Measurements from ENCODE around the gene SEPTIN5. TPM values are rescaled to one million over a fixed set of nuclear protein-coding genes. Genes with fewer than 3 reads are reported as not detected.

The SEPTIN5 gene
- total and polyA plus RNA-seq, 9 of the 15 experiments (the other 6 are each of a cell fraction or from before 2014, with no cell fraction given), result 0.03 to 195 (median 119) TPM

DNA sequence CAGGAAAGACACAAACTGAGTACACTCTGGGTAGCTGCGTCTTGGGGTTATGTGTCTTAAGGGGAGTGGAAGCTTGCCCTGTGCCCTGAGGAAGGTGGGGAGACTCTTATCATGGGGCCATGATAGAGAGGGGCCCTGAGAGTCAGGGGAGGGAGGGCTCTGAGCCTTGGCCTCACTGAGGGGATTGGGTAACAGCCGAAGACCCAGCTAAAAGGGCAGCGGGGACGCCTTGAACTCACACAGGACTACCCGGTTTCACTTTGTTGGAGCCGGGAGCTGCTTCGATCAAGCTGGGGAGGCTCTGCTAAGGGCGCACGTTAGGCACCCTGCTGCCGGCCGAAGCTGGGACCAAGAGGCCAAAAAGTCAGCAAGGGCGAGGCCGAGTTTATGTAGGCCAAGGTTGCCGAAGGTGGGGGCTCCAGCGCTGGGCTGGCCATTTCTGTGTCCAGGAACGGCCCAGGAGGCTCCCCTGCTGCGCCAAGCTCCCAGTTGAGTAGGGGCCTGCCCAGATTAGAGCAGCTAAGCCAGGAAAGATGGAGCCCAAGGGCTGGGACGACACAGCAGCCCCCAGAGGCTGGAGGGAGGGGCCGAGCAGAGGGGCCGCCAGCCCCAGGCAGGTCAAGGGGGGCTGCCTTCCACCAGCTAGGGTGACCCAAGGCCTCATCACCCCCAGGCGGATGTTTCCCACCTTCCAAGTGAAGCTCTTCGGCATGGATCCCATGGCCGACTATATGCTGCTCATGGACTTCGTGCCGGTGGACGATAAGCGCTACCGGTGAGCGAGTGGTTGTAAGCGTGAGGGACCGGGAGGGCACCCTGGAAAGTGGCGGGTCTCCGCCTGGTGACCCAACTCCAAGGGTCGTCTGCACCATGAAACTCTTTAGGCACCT lies 48.5 kb downstream of the SEPTIN5 start (continued):
- TF ChIP-seq CHD2 (IDR thresholded peaks at IDR 0.05; ENCODE audit: low read depth, low read length) (no peak), CBFB (CRISPR knock-in tag; IDR thresholded peaks at IDR 0.05) (no peak), NR2C1 (IDR thresholded peaks at IDR 0.05) (no peak), NR2C1 (tag; IDR thresholded peaks at IDR 0.05) (no peak), NFRKB (IDR thresholded peaks at IDR 0.05; ENCODE audit: low read depth) (no peak), RBM14 (IDR thresholded peaks at IDR 0.05; ENCODE audit: borderline replicate concordance, insufficient read depth, low read depth, low read length) (0 out of 2 replicates have a peak, but pooled peaks have one; percentile 77), ZNF175 (CRISPR knock-in tag; IDR thresholded peaks at IDR 0.05; ENCODE audit: low read depth) (no peak), PHF20 (IDR thresholded peaks at IDR 0.05; ENCODE audit: partially characterized antibody) (no peak), ZNF507 (tag; conservative IDR thresholded peaks at IDR 0.05) (no peak), SAP30 (IDR thresholded peaks at IDR 0.05; ENCODE audit: borderline replicate concordance, insufficient read depth, low read depth, low read length, poor library complexity, severe bottlenecking) (peak; percentile 12), KLF1 (tag; IDR thresholded peaks at IDR 0.05) (no peak), NCOA1 (IDR thresholded peaks at IDR 0.05; ENCODE audit: low read depth) (no peak), FIP1L1 (IDR thresholded peaks at IDR 0.05; ENCODE audit: low read depth, low read length, poor library complexity, severe bottlenecking) (peak; percentile 52), FOXK2 (conservative IDR thresholded peaks at IDR 0.05 in 1 of 2, IDR thresholded peaks at IDR 0.05 in 1 of 2; ENCODE audit: low read depth in 2 of 2) (no peak), YBX1 (IDR thresholded peaks at IDR 0.05) (no peak), UBTF (IDR thresholded peaks at IDR 0.05; ENCODE audit: borderline replicate concordance in 1 of 2, low read depth in 2 of 2, low read length in 2 of 2) (no peak), FUS (optimal IDR thresholded peaks at IDR 0.05; ENCODE audit: low read depth, low read length) (no peak), ARID2 (IDR thresholded peaks at IDR 0.05) (0 out of 2 replicates have a peak, but pooled peaks have one; percentile 10), MBD2 (IDR thresholded peaks at IDR 0.05; ENCODE audit: borderline replicate concordance, low read depth) (0 out of 2 replicates have a peak, but pooled peaks have one; percentile 20), SREBF2 (CRISPR knock-in tag; IDR thresholded peaks at IDR 0.05) (no peak), GABPA (tag; conservative IDR thresholded peaks at IDR 0.05; ENCODE audit: low read depth) (no peak), NCOA4 (IDR thresholded peaks at IDR 0.05; ENCODE audit: partially characterized antibody) (no peak), MYC (IDR thresholded peaks at IDR 0.05; ENCODE audit: low read depth, low read length) (no peak), MYC (CRISPR knock-in tag; IDR thresholded peaks at IDR 0.05; ENCODE audit: borderline replicate concordance, low read depth) (no peak)
- TF ChIP-seq, protein P1, sequence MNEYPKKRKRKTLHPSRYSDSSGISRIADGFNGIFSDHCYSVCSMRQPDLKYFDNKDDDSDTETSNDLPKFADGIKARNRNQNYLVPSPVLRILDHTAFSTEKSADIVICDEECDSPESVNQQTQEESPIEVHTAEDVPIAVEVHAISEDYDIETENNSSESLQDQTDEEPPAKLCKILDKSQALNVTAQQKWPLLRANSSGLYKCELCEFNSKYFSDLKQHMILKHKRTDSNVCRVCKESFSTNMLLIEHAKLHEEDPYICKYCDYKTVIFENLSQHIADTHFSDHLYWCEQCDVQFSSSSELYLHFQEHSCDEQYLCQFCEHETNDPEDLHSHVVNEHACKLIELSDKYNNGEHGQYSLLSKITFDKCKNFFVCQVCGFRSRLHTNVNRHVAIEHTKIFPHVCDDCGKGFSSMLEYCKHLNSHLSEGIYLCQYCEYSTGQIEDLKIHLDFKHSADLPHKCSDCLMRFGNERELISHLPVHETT (CRISPR knock-in tag; conservative IDR thresholded peaks at IDR 0.05 in 1 of 2, IDR thresholded peaks at IDR 0.05 in 1 of 2), result no peak
